Measurements from ENCODE around the gene DAAM1.

The DAAM1 gene

DNA sequence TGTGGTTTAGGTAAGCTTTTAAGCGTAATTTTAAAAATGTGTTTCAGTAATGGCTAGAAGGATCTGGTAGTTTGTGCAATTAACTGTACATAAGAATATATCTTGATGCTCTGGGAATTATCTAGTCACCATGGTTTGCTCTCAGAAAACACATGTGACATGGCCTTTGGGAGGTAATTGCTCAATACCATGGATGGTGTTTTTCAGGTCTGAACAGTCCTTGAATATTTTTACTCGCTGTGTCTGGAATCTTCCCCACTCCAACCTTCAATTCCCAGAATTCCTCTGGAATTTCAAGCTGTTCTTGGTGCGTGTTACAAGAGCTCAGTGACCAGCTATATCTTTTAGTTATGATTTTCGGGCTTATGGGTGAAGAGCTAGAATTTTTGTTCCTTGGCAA lies 85.3 kb downstream of the DAAM1 start:
- no peak for DNase-seq (ENCODE audit: low spot score)
- TF ChIP-seq, protein P1, sequence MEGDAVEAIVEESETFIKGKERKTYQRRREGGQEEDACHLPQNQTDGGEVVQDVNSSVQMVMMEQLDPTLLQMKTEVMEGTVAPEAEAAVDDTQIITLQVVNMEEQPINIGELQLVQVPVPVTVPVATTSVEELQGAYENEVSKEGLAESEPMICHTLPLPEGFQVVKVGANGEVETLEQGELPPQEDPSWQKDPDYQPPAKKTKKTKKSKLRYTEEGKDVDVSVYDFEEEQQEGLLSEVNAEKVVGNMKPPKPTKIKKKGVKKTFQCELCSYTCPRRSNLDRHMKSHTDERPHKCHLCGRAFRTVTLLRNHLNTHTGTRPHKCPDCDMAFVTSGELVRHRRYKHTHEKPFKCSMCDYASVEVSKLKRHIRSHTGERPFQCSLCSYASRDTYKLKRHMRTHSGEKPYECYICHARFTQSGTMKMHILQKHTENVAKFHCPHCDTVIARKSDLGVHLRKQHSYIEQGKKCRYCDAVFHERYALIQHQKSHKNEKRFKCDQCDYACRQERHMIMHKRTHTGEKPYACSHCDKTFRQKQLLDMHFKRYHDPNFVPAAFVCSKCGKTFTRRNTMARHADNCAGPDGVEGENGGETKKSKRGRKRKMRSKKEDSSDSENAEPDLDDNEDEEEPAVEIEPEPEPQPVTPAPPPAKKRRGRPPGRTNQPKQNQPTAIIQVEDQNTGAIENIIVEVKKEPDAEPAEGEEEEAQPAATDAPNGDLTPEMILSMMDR (IDR thresholded peaks at IDR 0.05; ENCODE audit: extremely low read depth, missing control alignments) = no peak

DNA sequence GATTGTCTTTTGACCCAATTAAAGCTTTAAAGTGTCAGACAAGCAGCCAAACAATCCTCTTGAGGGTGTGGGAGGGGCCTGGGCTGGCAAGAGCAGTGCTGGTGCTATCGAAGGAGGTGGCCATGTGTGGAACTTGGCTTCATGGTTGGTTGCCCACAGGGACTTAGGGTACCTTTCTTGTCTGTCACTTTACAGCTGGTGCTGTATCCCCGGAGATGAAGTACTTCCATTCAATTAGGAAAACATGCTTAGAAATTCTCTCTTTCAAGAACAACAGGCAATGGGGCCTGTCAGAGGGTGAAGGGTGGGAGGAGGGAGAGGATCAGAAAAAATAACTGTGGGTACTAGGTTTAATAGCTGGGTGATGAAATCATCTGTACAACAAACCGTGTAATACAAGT lies 86.5 kb downstream of the DAAM1 start:
- DNase-seq (ENCODE audit: low spot score) = no peak
- TF ChIP-seq, protein P1 (IDR thresholded peaks at IDR 0.05; ENCODE audit: extremely low read depth, missing control alignments) = no peak

DNA sequence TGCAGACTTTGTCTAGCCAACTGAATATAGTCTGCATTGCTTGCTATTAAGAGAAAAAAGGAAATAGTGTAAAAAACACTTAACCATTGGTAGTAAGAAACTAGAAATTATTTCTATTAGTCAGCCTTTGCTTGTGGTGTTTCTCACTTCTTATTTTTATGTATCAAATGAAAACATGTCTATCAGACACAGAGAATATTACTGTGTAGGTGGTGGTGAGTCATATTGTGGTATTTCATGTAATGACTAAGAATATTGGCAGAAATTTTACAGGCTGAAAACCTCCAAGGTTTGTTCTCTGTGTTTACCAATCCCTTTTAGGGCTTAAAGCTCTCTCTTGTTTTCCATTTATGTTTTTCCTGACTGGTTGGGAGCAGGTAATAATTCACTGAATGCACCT lies 87.2 kb downstream of the DAAM1 start:
- DNase-seq (ENCODE audit: low spot score) = peak; percentile 61
- TF ChIP-seq, protein P1 (IDR thresholded peaks at IDR 0.05; ENCODE audit: extremely low read depth, missing control alignments) = no peak

DNA sequence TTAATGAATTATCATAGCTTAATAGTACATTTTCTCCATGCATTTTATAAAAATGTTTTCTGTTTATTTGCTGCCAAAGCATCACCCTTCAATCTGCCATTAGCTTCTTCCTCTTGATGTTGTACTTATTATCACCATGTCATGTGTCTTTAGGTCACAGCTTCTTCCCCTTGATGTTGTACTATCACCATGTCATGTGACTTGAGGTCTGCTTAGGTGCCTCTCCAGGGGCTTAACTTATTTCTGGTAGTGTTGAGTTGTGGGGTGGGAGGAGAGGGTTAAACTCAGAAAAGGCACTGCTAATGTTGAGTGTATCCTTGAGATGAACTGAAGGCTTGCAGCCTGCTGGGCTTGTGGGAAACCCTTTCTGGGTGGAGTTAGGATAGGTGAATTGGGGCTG lies 87.8 kb downstream of the DAAM1 start:
- TF ChIP-seq, protein P1 (IDR thresholded peaks at IDR 0.05; ENCODE audit: extremely low read depth, missing control alignments) = no peak
- no peak for DNase-seq (ENCODE audit: low spot score)

DNA sequence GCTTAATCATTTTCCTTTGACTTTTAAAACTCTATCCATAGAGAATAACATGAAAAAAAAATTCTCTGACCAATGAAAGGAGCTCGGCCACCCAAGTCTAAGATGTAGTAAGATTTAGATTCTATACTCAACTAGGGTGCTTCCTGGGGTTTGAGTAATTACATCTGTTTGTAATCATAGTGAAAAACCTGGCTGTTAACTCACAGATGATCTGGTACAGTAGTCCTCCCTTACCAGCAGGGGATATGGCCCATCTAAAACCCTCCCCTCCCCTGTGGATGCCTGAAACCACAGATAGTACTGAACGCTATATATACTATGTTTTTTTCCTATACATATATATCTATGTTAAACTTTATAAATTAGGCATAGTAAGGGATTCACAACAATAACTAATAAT lies 89.2 kb downstream of the DAAM1 start:
- TF ChIP-seq, protein P1 (IDR thresholded peaks at IDR 0.05; ENCODE audit: extremely low read depth, missing control alignments) = no peak
- no peak for DNase-seq (ENCODE audit: low spot score)

DNA sequence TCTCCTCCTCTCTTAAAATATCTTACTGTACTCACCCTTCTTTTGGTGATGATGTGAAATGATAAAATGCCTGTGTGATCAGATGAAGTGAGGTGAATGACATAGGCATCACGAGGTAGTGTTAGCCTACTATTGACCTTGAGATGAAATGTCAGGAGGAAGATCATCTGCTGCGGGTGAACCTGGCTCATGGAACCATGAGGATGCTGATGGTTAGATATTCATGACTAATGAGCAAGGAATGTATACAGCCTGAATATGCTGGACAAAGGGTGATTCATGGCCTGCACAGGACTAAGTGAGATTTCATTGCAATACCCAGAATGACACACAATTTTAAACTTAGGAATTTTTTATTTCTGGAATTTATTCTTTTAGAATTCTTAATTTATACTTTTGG lies 89.6 kb downstream of the DAAM1 start:
- TF ChIP-seq, protein P1 (IDR thresholded peaks at IDR 0.05; ENCODE audit: extremely low read depth, missing control alignments) = no peak
- DNase-seq (ENCODE audit: low spot score) = no peak

DNA sequence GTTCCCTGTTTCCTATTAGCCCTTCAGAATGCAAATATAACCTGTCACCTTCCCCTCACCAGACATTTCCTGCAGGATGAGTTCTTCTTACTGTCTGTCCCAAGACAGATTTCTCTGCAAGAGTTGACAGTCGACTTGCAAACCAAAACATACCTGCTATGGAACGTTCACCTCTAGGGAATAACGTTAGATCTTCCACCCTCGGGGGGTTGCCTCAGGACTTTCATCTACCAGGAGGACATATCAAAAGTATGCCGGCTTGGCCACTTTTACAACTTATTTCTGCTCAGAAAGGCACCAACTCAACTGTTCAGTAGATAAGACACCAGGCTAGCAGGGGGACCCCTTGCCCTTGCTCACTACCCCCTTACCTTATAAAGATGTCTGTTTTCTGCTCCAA lies 92.5 kb downstream of the DAAM1 start:
- DNase-seq (ENCODE audit: low spot score) = no peak
- TF ChIP-seq, protein P1 (IDR thresholded peaks at IDR 0.05; ENCODE audit: extremely low read depth, missing control alignments) = no peak

All from GM20000 (cell line).